GM19324 (cell line): ENCODE measurements around the gene AKAP13.

Source experiments
- ATAC-seq: cut with Tn5 transposase; IDR thresholded peaks from one replicate; pipeline ENCODE4 v1.9.1; 2021; ENCODE audit warnings: mild to moderate bottlenecking, moderate library complexity; ENCODE audit not compliant: unreplicated experiment, low FRiP score

AKAP13 gene

GRCh38 chr15:85768595-85769168 is 388.3 kb downstream of the AKAP13 start:
- no peak for ATAC-seq

- no peak for ATAC-seq
Measured at GRCh38 chr15:85769182-85769900, 388.9 kb downstream of the AKAP13 start.

DNA sequence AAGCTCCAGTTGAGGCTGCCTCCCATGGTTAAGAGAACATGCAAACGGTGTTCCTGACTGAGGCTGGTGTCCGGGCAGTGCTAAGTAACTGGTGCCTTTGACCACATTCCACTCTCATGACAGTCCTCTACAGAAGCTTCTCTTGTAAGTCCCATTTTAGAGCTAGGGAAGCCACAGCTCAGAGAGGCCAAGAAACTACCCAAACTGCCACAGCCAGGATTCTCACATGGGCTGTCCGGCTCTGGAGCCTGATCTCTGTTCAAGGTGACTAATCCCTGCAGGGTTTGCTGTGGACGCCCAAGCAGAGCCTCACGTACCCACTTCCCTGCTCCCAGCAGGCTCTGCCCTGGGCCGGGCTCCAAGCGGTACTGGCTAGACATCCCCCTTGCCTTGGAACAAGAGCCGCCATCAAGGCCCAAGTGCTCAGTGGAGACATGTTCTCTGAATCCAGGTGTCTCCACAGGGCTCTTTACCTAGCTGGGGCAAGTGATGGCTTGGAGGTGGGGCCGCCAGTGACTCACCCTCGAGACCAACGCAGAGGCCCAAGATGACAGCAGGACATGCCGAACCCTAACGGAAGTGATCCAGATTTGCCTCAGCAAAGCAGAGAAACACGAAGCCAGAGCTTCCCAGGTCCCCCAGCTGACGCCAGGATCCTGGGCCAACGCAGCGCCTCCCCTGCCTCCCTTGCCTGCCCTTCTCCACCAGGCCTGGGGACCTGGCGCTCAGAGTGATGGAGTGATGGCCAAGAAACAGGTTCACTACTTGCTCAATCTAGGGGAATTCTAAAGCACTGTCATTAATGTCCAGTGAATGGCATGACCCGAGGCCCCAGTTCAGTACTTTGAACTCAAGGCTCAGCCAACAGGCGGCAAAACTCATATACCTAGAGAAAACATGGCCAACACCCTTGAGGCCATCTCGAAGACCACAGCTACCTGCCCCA is 390.0 kb downstream of the AKAP13 start:
- no peak for ATAC-seq

DNA sequence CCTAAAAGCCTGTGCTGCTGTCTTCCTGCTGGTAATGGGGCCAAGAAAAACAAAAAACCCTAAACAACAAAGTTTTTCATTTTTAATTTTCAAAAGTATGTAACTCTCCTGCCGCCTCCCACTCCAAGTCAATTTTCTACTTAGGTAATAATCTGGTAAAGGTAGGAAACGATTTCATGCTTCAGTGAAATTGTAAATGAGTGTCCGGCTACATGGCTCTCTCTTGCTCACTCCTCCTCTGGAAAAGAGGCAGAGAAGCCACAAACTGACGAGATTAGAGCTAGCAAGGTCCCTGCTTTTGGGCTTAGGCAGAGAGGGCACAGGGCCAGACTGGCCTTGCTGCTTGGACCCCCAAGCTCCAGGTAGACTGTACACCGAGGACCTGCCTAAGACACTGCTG is 390.9 kb downstream of the AKAP13 start:
- ATAC-seq: no peak

- ATAC-seq: no peak
Measured at GRCh38 chr15:85771781-85772445, 391.5 kb downstream of the AKAP13 start.

DNA sequence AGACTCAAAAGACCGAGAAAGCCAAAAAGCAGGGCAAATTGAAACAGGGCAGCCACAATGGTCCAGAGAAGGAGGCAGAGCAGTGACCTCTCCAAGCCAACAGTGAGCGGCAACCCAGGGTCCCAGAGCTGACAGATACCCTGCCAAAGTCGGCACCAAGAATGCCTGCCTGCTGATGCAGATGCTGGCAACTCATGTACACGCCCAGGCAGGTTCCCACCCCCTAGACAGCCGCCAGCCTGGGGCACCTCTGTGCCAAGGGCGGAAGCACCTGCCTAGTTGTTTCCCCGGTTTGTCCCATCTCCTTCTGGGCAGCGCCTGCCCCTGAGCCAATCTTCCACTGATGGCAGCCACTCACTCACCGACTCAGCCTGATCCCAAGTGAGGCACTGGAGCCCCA is 392.3 kb downstream of the AKAP13 start:
- ATAC-seq: no peak

DNA sequence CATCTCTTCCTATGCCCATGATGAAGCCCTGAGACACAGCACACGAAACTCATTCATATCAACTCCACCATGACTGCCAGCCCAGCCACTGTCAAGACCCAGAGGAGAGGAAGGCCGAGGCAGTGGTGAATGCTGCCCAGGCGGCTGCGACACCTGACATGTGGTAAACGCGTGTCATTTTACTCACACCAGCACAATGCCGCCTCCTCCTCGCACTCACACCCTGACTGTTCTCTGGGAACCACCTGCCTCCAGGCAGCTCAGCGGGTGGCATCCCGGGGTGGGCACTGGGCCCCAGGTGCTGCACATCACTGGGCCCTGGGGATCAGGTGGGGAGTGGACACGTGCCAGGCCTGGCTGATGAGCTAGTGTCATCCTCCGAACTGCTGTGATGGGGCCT is 392.8 kb downstream of the AKAP13 start:
- ATAC-seq: no peak

DNA sequence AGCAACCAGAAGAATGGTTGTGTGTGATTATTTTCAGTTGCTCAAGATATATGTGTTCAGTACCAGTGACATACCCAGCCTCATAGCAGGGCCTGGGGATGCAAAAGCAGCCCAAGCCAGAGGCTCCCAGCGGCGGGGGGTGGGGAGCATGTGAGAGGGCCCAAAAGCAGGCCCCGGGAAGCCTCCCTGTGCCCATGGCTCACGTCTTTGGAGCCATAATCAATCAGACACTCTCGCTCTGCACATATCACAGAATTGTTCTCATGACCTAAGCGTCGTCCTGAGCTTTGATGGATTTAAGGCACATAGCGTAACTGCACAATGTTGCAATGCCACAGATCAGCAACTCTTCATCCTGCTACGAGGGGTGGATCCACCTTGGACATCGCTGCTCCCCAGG is 393.6 kb downstream of the AKAP13 start:
- no peak for ATAC-seq

GRCh38 chr15:85777250-85778106 is 397.1 kb downstream of the AKAP13 start:
- ATAC-seq: no peak

DNA sequence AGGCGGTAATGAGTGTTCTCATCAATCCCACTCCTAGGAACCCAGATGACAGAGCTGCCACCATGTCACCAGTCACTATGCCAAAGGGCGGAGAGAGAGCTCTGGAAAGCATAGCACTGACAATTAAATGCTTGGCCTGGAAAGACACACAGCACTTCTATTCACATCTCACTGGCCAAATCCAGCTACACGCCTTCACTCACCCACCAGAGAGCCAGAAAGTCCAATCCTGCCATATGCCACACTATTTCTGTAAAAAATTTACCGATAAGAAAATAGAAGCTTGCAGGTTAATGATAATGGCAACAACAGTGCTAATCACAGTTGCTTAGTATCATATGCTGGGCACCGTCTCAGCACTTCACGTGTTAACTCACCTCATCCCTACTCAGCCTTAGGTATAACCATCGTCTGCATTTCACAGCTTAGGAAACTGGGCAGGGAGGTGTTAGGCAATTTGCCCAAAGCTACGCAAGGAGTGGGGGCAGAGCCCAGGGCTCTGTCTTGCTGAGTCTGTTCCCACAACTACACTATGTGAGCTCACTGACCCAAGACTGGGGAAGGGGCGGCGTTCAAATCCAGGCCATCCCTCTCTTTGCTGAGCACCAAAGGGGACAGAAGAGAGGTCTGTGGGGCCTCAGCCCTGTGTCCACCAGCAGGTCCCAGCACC is 397.8 kb downstream of the AKAP13 start:
- no peak for ATAC-seq

DNA sequence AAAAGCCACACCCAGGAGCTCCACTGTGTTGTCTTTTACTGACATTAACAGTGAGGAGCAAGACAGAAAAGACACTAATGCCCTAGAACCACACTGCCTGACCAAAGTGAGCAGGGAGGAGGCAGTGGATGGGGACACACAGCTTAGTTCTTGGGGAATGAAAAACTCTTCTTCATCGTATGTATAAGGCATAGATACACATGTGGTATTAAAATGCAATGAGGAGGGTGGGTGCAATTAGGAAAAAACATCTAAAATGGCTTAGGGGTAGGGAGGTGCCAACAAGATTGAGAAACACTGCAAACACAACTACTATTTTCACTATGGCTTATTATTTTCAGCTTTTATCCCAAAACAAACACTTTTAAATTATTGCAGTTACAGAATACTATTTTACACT is 398.8 kb downstream of the AKAP13 start:
- no peak for ATAC-seq

DNA sequence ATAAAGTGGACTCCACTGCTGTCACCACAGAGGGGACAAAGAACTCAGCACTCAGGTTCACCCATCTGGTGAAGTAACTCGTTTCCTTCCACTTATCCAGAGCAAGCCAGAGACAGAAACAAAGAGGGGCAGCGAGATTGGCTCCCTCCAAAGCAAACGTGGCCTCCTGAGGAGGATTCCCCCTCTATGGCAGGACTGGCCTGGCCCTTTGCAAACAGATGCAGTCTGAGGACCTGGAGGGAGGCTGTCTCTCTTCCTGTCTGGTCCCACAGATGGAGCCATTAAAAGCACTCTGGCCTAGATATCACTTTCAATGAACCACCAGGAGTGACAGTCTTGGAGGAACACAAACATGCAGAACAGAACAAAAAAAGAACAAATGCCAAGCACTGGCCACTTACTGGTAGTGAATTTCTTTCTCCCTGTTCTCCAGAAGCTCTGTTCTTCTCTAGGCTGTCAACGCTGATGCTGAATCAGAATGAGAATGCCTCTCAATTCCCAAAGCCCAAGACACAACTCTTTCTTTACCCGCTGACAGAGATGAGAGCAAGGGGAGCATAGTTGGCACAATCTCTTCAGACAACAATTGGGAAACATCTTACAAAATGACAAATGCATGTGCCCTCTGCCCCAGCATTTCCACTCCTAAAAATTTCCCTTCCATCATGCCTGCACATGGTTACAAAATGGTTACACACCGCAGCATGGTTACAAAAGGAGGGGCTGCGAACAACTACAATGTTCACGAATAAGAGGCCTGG is 400.0 kb downstream of the AKAP13 start:
- no peak for ATAC-seq

GRCh38 chr15:85781099-85781498 is 400.7 kb downstream of the AKAP13 start:
- ATAC-seq: no peak

GRCh38 chr15:85782064-85782463 is 401.7 kb downstream of the AKAP13 start:
- ATAC-seq: no peak

GRCh38 chr15:85785887-85786780 is 405.7 kb downstream of the AKAP13 start:
- no peak for ATAC-seq

DNA sequence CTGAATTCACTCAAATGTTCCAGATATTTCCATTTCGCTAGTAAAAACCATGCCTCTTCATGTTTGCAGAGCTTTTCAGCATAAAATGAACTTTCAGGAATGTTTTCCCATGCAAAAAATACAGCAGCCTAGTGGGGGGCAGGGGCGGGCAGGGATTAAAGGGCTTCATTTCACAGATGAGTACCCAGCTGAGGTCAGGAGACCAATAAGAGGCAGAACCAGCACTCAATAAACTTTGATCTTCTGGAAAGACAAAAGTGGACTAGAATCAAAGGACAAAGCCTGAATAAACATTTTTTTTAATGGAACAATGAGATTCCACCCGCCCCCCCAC is 406.3 kb downstream of the AKAP13 start:
- ATAC-seq: no peak

DNA sequence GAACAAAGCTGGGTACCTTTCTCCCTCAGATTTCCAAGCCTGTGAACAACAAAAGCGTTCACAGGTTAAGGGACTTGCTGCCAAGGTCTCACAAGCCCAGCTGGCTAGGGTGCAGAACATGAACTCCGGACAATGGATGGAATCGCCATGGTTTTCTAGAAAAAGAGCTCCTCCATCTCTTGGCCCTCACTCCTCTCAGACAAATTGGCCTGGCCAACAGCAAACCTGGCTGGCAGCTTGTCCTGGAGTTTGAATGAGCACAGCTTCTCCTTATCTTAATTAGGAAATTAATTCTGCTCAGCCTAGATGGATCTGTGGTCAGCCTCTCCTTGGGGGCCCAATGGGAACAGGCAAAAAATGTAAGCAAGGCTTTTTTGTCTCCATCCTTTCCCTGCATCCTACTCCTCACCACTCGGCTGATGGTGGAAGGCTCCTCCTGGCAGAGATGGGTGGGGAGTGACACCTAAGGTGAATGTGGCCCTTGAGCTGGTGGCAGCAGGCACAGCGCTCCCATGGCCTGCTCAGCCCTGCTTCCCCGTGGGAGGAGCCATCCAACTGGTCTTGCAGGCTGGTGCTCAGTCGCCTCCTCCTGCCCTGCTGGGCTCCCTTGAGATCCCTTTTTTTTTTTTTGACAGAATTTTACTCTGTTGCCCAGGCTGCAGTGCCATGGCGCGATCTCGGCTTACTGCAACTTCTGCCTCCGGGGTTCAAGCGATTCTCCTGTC is 408.5 kb downstream of the AKAP13 start:
- no peak for ATAC-seq
